Measurements from ENCODE around the gene ABAT. TPM values are rescaled to one million over a fixed set of nuclear protein-coding genes. Genes with fewer than 3 reads are reported as not detected.
A peak's percentile ranks its signal among the peaks of the same experiment; 100 is the strongest.
"Not testable (repeated sequence)": the region's sequence is repeated elsewhere in the genome, so short reads cannot be mapped to it uniquely, and the experiment has no call there.

Gene ABAT
- total and polyA plus RNA-seq, 11 donors: 3.4 to 37.0 (median 12.8) TPM

DNA sequence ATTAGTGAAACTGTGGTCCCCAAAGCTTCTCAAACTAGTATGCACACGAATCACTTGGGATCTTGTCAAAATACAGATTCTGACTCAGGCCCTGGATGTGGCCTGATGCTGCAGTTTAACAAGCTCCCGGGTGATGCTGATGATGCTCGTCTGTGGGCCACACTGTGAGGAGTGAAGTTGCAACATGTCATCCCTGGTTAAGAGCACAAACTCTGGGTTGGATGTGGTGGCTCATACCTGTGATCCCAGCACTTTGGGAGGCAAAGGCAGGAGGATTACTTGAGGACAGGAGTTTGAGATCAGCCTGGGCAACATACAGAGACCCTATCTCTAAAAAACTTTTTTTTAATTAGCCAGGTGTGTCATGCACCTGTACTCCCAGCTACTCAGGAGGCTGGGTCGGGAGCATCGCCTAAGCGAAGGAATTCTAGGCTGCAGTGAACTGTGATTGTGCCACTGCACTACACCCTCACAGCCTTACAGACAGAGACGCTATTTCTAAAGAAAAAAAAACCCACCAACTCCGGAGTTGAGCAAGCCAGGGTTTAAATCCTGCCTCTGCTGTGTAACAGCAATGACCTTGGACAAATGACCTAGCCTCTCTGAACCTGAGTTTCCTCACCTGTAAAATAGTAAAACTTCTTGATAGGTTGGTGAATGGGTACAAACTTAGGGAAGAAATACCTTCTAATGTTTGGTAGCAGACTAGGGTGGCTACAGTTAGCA lies 24.4 kb upstream of the ABAT start:
- TF ChIP-seq, protein P1, sequence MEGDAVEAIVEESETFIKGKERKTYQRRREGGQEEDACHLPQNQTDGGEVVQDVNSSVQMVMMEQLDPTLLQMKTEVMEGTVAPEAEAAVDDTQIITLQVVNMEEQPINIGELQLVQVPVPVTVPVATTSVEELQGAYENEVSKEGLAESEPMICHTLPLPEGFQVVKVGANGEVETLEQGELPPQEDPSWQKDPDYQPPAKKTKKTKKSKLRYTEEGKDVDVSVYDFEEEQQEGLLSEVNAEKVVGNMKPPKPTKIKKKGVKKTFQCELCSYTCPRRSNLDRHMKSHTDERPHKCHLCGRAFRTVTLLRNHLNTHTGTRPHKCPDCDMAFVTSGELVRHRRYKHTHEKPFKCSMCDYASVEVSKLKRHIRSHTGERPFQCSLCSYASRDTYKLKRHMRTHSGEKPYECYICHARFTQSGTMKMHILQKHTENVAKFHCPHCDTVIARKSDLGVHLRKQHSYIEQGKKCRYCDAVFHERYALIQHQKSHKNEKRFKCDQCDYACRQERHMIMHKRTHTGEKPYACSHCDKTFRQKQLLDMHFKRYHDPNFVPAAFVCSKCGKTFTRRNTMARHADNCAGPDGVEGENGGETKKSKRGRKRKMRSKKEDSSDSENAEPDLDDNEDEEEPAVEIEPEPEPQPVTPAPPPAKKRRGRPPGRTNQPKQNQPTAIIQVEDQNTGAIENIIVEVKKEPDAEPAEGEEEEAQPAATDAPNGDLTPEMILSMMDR (IDR thresholded peaks at IDR 0.05): no peak
- no peak for TF ChIP-seq POLR2A (IDR thresholded peaks at IDR 0.05)
- intact Hi-C loops (cut with DNase I): loop anchor here in 2 of 10 donors (10.0 kb wide), 2 partner anchors 65 to 355 kb away; no protein-coding TSS in a partner anchor
- H3K36me3 ChIP-seq: peaks cover 0 to 40% (median 32%) of the 10 kb centered on the region in 9 donors
- H3K27ac ChIP-seq: no peak overlapping the region
- WGBS, 4 donors: 75 to 82% (median 78%) methylated on average over 8 of the region's 8 CpGs
- no peaks in the 10 kb centered on the region for H3K4me1 ChIP-seq
- ATAC-seq: no peak
- no peak overlapping the region for H3K4me3 ChIP-seq
- DNase-seq: no peak
- no peaks in the 10 kb centered on the region for H3K9me3 ChIP-seq
- H3K27me3 ChIP-seq: no peaks in the 10 kb centered on the region

DNA sequence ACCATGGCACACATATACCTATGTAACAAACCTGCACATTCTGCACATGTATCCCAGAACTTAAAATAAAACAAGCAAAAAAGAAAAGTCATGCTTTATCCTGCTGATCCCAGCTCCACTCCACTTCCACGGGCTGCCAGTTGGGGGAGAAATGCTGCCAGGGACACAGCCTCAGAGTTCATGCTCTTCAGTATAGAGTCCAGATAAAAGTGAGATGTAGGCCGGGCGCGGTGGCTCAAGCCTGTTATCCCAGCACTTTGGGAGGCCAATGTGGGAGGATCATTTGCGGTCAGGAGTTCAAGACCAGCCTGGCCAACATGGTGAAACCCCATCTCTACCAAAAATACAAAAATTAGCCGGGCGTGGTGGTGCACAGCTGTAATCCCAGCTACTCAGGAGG lies 22.5 kb upstream of the ABAT start:
- ATAC-seq, H3K27ac ChIP-seq, H3K9me3 ChIP-seq, H3K4me1 ChIP-seq, DNase-seq, H3K4me3 ChIP-seq, H3K27me3 ChIP-seq: not testable (repeated sequence)
- intact Hi-C loops (cut with DNase I): loop anchor here in 2 of 10 donors (10.0 kb wide), 2 partner anchors 63 to 353 kb away; no protein-coding TSS in a partner anchor
- H3K36me3 ChIP-seq: peaks cover 0 to 20% (median 13%) of the 10 kb centered on the region in 9 donors
- 60 to 76% (median 66%) methylated on average over 6 to 7 of the region's 7 CpGs for WGBS, 4 donors
- TF ChIP-seq, protein P1 (IDR thresholded peaks at IDR 0.05): peak in 4 of 12 donors; percentile 6 to 21 (median 13)

DNA sequence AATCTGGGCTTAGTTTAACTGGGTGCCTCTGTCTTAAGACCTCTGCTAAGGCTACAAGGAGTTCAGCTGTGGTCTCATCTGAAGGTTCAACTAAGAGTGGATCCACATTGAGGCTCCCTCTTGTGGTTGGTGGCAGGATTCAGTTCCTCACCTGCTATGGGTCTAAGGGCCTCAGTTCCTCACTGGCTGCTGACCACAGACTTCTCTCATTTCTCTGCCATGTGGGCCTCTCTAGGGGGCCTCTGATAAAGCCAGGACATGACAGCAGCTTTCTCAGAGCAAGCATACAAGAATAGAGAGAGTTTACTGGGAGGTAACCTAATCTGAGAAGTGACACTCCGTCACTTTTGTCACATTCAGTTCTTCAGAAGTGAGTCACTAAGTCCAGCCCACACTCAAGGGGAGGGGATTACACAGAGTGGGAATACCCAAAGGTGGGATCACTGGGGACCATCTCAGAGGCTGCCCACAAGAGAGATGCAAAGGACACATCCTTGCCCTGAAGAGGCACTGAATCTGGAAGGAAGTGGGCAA lies 19.2 kb upstream of the ABAT start:
- intact Hi-C loops (cut with DNase I): loop anchor here in 3 of 10 donors (5.0 to 10.0 kb wide), 3 partner anchors 60 to 350 kb away; no protein-coding TSS in a partner anchor
- no peak for TF ChIP-seq POLR2A (IDR thresholded peaks at IDR 0.05)
- TF ChIP-seq, protein P1 (IDR thresholded peaks at IDR 0.05): peak in 6 of 12 donors; percentile 8 to 33 (median 19)
- peak in 1 of 4 donors; percentile 45 for ATAC-seq

DNA sequence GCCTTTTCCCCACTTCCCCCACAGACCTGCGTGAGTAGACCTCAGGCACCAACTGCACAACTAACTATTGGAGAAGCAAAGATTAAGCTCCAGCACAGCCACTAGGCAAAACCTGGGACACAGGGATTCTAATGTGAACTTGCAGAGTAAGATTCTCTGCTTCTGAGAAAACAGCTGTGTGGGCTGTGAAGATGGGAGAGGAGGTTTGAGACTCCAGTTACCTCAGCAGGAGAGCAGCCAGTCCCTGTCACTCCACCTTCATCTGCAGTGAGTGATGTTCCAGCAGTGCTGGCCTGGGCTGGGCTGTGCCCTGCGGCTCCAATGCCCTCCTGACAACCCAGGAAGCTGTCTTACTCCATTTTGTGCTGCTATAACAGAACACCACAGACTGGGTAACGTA lies 18.0 kb upstream of the ABAT start:
- Histone ChIP-seq H3K9me3 (no peaks in the 10 kb centered on the region), H3K4me3 (no peak overlapping the region), H3K27me3 (no peaks in the 10 kb centered on the region), H3K4me1 (no peaks in the 10 kb centered on the region), H3K36me3 (no peaks in the 10 kb centered on the region), H3K27ac (no peak overlapping the region)
- WGBS, 4 donors: 50 to 57% (median 51%) methylated on average over 3 of the region's 3 CpGs
- intact Hi-C loops (cut with DNase I): loop anchor here in 3 of 10 donors (5.0 to 10.0 kb wide), 3 partner anchors 58 to 348 kb away; no protein-coding TSS in a partner anchor
- DNase-seq (no peak), ATAC-seq (no peak)
- TF ChIP-seq POLR2A (IDR thresholded peaks at IDR 0.05): no peak
- TF ChIP-seq, protein P1 (IDR thresholded peaks at IDR 0.05): no peak

More for the DNA sequence above, 19.2 kb upstream of the ABAT start:
- Histone ChIP-seq H3K4me1 (no peaks in the 10 kb centered on the region), H3K9me3 (no peaks in the 10 kb centered on the region), H3K27me3 (no peaks in the 10 kb centered on the region), H3K4me3 (no peak overlapping the region), H3K27ac (no peak overlapping the region), H3K36me3 (no peaks in the 10 kb centered on the region)
- WGBS, 4 donors: 80 to 100% (median 89%) methylated on average over 1 of the region's 1 CpG
- no peak for DNase-seq
